GM19467 (cell line): ENCODE measurements around the gene SNAPIN.

Experiments
- ATAC-seq: cut with Tn5 transposase; IDR thresholded peaks from one replicate; pipeline ENCODE4 v1.9.1; 2021; ENCODE audit warnings: mild to moderate bottlenecking, moderate library complexity; ENCODE audit not compliant: unreplicated experiment

Gene SNAPIN, protein sequence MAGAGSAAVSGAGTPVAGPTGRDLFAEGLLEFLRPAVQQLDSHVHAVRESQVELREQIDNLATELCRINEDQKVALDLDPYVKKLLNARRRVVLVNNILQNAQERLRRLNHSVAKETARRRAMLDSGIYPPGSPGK

DNA sequence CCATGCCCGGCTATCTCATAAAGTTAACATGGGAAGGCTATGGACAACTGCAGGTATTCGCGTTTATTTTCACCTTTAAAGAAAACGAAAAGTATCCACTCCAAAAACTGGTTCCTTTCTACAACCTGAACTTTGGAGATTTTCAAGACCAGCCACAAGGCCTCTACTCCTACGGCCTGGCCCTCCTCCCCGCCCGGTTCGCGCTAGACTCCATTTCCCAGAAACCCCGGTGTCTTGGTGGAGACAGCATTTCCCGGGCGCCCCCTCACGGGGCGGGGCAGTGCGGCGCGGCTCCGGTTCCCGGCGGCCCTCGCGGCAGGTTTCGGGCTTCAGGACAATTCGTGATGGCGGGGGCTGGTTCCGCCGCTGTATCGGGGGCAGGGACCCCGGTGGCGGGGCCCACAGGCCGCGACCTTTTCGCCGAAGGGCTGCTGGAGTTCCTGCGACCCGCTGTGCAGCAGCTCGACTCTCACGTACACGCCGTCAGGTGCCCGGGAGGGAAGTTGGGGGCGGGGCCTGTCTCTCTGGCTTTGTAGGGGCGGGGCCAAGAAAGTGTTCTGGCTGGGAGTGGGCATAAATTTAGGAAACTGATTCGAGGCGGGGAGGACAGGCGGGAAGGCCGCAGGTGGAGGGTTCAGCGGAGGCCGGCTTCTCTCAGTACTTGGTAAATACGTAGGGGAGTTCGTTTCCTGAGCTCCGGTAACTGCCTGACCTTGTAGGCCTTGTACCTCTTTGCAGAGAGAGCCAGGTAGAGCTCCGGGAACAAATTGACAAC is at the start of gene SNAPIN:
Gene SNAPIN (plus strand): TSS at position 304 of the 775 bp plus-strand sequence. CDS start 41 bp downstream, at position 345.
- peak; percentile 86 for ATAC-seq

DNA sequence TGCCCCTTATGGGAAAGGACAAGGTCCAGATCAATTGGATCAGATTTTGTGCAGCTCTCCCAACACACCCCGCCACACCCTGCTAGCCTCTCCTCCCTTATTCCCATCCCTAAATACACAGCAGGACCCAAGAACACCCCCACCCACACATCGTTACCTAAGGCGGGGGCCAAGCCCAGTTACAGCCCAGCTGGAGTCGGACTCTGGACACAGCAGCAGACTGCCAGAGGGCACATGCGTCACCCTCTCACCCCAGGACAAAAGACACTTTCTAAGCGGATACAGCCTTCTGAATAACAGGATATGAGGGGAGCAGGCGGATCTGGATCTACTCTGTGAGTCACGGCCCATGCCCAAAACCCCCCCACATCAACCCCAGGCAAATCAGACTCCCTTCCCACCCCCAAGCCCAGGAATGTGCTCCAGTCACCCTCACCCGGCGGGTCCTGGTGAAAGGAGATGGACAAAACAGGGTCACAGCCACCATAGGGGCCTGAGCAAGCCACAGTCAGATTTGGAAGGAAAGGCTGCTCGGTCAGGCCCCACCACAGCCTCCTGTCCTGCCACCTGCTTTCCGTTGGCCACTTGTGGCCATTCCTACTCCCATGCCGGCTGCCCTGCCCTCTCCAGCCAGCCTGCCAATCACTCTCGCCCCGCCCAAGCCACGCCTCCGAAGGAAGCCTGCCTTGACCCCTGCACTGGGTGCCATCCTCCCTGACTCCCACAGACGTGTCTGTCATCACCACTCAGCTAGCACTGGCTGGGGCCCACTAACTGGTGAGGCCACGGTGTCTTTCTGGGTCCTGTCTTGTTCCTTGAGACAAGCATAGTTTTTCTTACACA is 49.5 kb upstream of the SNAPIN start:
- no peak for ATAC-seq

- ATAC-seq, result no peak
Observed at GRCh38 chr1:153609585-153609907, 49.0 kb upstream of the SNAPIN start.

DNA sequence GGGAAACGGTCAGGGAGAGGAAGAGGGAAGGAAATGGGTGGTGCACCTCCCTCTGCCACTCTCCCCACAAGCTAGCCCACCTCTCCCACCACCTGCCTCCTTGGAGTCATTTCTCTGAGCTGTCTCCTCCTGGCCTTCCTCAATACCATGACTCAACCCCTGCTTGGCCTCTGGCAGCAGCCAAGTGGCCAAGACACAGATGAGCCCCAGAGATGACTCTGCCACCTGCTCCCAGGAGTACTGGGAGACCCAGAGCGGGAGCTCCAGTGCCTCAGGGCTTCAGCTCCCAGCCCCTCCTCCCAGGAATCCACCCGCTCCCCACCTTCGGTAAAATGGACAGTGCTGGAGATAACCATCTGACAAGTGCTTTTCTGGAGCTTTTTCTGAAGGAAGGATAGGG is 48.2 kb upstream of the SNAPIN start:
- no peak for ATAC-seq

DNA sequence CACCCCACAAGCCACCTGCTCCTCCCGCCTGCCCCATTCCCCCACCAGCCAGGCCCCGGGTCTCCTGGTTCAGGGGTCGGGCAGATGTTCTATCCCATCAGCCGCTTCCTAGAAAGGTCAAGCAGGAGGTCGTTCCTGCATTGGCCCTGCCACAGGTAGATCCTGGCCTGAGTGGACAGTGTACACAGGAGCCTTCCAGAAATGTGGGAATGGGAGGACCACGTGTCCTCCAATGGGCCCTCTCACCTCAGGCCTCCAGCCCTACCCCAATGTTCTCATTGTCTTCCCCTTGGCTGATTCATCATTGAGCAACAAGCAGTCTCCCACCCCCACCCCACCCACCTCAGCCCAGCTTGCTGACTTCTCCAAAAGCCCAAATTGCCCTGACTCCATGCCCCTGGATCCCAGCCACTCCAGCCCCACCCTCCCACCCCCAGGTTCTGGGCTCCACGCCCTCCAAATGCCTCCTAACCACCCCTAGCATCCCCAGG is 47.6 kb upstream of the SNAPIN start:
- ATAC-seq, result no peak

DNA sequence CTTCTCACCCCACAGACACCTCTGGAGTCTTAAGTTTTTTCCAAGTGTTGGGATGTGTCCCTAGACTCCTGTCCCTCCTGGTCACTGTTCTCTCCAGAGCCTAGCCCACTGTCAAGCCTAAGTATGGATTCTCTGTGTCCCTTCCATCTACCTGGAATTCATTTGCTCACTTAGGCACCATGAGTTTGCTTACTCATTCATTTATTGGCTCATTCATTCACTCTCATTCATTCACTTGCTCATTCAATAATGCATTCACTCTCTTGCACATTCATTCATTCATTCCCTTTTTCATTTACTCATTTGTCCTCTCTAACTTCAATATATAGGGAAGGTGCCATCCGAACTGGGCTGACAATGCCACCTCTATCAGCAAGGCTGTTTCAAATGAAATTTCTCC is 47.1 kb upstream of the SNAPIN start:
- ATAC-seq, result no peak

GRCh38 chr1:153612111-153612754 is 46.3 kb upstream of the SNAPIN start:
- ATAC-seq, result no peak

- ATAC-seq, result no peak
Observed at GRCh38 chr1:153612755-153613331, 45.7 kb upstream of the SNAPIN start, which contains the start of gene S100A16. TSS of gene S100A16 (minus strand) at chr1:153613137. CDS start at chr1:153608151, 4,986 bp downstream.

DNA sequence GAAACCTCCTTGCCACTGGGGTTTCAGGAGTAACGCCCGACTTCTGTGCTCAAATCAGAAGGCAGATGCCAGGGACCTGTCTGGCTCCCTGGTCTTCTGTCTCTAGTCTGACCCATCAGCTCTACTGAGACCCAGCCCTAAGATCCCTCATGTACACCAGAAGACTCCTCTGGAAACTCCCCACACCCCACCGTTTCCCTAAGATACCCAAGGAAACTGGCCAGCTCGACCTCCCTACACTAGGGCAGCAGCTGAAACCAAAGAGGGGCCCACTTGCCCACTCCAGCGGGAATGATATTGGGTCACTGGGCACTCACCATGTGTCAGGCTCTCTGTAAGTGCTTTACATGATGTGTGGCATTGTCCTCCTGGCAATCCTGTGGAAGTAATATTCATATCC is 45.1 kb upstream of the SNAPIN start:
- ATAC-seq, result no peak

DNA sequence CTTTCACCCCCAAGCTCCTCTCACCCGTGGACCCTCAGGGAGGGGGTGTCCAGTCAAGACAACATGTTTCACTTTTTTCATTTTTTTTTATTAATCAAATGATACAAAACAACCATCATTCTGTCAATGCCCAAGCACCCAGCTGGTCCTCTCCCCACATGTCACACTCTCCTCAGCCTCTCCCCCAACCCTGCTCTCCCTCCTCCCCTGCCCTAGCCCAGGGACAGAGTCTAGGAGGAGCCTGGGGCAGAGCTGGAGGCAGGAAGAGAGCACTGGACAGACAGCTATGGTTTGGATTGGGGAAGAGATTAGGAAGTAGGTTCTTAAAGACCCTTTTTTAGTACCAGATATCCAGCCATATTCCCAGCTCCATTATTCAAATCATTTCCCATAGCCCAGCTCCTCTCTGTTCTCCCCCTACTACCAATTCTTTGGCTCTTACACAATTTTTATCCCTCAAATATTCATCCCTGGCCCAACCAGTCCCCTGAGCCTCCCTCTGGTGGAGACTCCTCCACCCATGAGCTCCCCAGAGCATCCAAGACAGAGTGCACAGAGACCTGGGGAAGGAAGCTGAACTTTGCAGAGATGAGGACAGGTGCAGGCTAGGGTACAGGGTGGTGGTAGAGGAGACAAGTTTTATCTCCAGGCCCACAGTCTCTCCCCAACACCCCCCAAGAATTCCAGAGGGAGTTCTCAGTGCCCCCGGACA is 44.2 kb upstream of the SNAPIN start:
- ATAC-seq, result no peak

- no peak for ATAC-seq
Observed at GRCh38 chr1:153614906-153615305, 43.6 kb upstream of the SNAPIN start.

- ATAC-seq, result no peak
Observed at GRCh38 chr1:153615406-153615805, 43.1 kb upstream of the SNAPIN start.

- no peak for ATAC-seq
Observed at GRCh38 chr1:153616144-153616916, 42.2 kb upstream of the SNAPIN start, which contains the start of gene S100A14. TSS of gene S100A14 (minus strand) at chr1:153616325. CDS start at chr1:153615858, 467 bp downstream.

DNA sequence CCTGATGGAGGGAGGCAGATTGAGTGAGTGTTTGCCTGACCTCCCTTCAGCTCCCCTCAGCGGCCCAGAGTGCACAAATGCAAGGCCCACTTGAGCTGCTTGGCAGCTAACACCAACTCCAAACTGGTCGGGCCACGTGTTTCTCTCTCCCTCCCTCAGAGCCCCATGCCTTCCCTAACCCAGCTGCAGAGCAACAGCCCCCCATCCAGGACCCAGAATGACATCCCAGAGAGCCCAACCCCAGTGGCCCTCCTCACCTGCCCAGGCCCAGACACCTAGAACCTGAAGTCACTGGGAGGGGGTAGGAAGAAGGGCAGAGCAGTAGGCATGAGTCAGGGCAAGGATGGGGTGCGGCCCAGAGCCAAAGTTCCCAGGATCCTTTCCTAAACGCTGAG is 41.6 kb upstream of the SNAPIN start:
- ATAC-seq, result no peak

GRCh38 chr1:153617663-153618062 is 40.8 kb upstream of the SNAPIN start:
- no peak for ATAC-seq

DNA sequence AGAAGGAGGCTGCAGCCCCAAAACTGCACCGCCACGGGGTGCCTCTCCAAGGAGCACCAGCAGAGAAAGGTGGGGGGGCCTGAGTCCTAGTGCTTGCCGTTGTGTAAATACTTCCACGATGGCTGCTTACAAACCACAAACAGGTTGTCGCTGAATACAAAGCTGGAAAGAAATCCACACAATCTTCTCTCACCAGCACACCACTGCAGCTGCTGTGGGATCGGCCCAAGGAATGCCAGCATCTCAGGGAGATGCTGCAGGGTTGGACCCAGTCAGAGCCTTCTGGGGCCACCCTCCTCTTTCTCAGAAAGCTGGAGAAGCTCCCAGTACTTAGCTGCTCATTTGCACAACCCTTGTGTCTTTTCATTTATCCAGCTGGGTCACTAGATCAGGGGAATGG is 39.3 kb upstream of the SNAPIN start:
- ATAC-seq, result no peak

DNA sequence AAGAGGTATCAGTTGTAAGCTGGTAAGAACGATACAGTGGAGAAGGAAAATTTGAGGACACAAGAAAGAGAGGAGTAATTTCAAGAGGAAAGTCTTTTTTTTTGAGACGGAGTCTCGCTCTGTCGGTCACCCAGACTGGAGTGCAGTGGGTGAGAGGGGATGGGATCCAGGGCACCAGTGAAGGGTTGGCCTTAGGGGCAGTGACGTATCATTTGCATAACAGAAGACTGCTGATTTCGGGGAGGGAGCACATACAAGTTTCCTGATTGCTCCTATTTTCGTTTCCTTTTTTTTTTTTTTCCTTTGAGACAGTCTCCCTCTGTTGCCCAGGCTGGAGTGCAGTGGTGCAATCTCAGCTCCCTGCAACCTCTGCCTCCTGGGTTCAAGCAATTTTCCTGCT is 35.4 kb upstream of the SNAPIN start:
- ATAC-seq, result no peak

DNA sequence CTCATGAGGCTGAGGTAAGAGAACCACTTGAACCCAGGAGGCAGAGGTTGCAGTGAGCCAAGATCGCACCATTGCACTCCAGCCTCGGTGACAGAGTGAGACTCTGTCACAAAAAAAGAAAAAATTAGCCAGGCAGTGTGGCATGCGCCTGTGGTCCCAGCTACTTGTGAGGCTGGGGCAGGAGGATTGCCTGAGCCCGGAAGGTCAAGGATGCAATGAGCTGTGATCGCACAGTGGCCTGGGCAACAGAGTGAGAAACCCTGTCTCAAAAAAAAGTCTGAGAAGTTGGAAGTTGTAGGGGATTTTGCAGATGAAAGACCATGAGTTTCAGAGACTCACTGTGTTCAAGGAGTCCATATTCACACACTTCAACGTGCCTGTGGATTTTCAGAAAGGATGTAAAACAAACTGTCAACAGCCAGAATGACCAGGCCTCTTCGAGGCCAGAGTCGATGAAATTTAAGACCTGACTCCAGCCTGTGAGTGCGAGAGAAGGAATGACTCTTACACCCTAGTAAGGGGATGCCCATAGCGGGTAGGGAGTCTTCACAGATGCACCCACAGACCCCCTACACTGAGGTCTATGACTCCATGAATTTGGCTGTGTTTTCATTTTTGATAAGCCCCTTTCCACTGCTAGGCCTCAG is 33.4 kb upstream of the SNAPIN start:
- no peak for ATAC-seq

GRCh38 chr1:153626477-153626903 is 32.0 kb upstream of the SNAPIN start:
- no peak for ATAC-seq
